ENCODE data around the gene CA6.
"Not testable (repeated sequence)": the region's sequence is repeated elsewhere in the genome, so short reads cannot be mapped to it uniquely, and the experiment has no call there.

- TF ChIP-seq, protein P1, sequence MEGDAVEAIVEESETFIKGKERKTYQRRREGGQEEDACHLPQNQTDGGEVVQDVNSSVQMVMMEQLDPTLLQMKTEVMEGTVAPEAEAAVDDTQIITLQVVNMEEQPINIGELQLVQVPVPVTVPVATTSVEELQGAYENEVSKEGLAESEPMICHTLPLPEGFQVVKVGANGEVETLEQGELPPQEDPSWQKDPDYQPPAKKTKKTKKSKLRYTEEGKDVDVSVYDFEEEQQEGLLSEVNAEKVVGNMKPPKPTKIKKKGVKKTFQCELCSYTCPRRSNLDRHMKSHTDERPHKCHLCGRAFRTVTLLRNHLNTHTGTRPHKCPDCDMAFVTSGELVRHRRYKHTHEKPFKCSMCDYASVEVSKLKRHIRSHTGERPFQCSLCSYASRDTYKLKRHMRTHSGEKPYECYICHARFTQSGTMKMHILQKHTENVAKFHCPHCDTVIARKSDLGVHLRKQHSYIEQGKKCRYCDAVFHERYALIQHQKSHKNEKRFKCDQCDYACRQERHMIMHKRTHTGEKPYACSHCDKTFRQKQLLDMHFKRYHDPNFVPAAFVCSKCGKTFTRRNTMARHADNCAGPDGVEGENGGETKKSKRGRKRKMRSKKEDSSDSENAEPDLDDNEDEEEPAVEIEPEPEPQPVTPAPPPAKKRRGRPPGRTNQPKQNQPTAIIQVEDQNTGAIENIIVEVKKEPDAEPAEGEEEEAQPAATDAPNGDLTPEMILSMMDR (IDR thresholded peaks at IDR 0.05; ENCODE audit: low read length) = not testable (repeated sequence)
- not testable (repeated sequence) for TF ChIP-seq EZH2phosphoT487 (IDR thresholded peaks at IDR 0.05; ENCODE audit: low read length)
These were observed 48.9 kb upstream of the CA6 start for GRCh38 chr1:8896775-8897174.

Measured in MM.1S (cell line).